HG03045 (cell line): Measurements from ENCODE around the gene TPO.
"Not testable (repeated sequence)": the region's sequence is repeated elsewhere in the genome, so short reads cannot be mapped to it uniquely, and the experiment has no call there.

Experiments
- ATAC-seq: cut with Tn5 transposase; IDR thresholded peaks from one replicate; pipeline ENCODE4 v1.9.1; 2021; ENCODE audit warnings: mild to moderate bottlenecking, moderate library complexity; ENCODE audit not compliant: unreplicated experiment

TPO gene

GRCh38 chr2:1571477-1572417 lies 158.5 kb downstream of the TPO start:
- ATAC-seq: no peak

- no peak for ATAC-seq
Measured at GRCh38 chr2:1572638-1573037, 159.4 kb downstream of the TPO start.

GRCh38 chr2:1577846-1578245 lies 164.6 kb downstream of the TPO start:
- ATAC-seq: no peak

- not testable (repeated sequence) for ATAC-seq
Measured at GRCh38 chr2:1581257-1581964, 168.1 kb downstream of the TPO start.

GRCh38 chr2:1581965-1582625 lies 168.8 kb downstream of the TPO start:
- ATAC-seq: no peak

- no peak for ATAC-seq
Measured at GRCh38 chr2:1582891-1583341, 169.7 kb downstream of the TPO start.

- no peak for ATAC-seq
Measured at GRCh38 chr2:1584051-1584531, 170.8 kb downstream of the TPO start.

- no peak for ATAC-seq
Measured at GRCh38 chr2:1584691-1585485, 171.6 kb downstream of the TPO start.

- no peak for ATAC-seq
Measured at GRCh38 chr2:1585635-1586034, 172.4 kb downstream of the TPO start.

GRCh38 chr2:1586251-1586922 lies 173.1 kb downstream of the TPO start:
- ATAC-seq: no peak

GRCh38 chr2:1586923-1587840 lies 173.9 kb downstream of the TPO start:
- ATAC-seq: no peak

GRCh38 chr2:1588051-1588977 lies 175.1 kb downstream of the TPO start:
- ATAC-seq: no peak

GRCh38 chr2:1588978-1589621 lies 175.8 kb downstream of the TPO start:
- no peak for ATAC-seq

- ATAC-seq: no peak
Measured at GRCh38 chr2:1590596-1591460, 177.6 kb downstream of the TPO start.

- ATAC-seq: no peak
Measured at GRCh38 chr2:1591461-1591770, 178.2 kb downstream of the TPO start.
